HG03064 (cell line): Measurements from ENCODE around the gene CDK15.
"Not testable (repeated sequence)": the region's sequence is repeated elsewhere in the genome, so short reads cannot be mapped to it uniquely, and the experiment has no call there.

ENCODE experiments used
- ATAC-seq: cut with Tn5 transposase; IDR thresholded peaks from one replicate; pipeline ENCODE4 v1.9.1; 2021; ENCODE audit warnings: low read depth; ENCODE audit not compliant: unreplicated experiment

CDK15 gene

DNA sequence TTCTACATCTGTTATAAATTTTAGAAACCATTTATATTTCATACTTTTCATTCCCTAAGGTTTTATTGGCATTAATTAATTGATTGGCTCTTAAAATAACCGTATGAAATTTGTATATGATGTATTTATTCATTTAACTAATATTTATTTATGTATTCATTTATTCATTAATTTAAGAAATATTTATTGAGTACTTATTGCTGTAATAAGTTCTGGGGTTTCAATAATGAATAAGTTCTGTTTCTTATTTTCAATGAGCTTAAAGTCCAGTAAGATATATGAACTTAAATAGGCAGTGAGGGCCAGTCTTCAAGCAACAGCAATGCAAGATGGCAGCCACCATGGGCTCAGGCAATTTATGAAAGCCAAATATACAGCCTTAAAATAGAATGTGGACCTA lies 17.9 kb downstream of the CDK15 start:
- ATAC-seq = no peak

DNA sequence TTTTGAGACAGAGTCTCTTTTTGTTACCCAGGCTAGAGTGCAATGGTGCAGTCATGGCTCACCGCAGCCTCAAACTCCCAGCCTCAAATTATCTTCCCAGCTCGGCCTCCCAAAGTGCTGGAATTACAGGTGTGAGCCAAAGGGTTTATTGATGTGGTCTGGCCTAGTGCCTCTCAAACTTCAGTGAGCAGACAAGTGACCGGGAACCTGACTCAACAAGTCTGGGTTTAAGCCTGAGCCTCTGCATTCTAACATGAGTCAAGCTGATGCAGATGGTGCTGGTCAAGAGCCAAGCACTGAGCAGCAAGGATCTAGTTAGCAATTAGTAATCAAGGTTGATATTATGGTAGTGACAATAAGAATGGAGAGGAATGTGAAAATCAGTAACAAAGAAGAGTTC lies 21.3 kb downstream of the CDK15 start:
- ATAC-seq = no peak

DNA sequence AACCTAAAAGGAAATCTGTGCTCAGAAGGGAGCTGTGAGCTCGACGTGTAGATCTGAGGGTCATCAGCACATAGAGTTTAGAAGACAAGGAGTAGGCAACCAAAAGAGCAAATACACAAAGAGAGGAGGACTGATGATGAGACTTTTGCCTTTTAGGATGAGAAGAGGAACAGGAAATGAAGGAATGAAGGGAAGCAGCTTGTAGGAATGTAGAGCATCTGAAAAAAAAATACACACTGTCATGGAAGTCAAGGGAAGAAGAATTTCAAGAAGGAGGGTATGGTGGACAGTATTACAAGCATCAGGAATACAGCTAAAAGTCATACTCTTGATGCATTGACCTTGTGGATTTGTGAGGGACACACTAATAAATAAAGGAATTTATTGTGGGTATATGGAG lies 21.9 kb downstream of the CDK15 start:
- no peak for ATAC-seq

- ATAC-seq = no peak
These were observed 24.3 kb downstream of the CDK15 start for GRCh38 chr2:201830666-201831065.

DNA sequence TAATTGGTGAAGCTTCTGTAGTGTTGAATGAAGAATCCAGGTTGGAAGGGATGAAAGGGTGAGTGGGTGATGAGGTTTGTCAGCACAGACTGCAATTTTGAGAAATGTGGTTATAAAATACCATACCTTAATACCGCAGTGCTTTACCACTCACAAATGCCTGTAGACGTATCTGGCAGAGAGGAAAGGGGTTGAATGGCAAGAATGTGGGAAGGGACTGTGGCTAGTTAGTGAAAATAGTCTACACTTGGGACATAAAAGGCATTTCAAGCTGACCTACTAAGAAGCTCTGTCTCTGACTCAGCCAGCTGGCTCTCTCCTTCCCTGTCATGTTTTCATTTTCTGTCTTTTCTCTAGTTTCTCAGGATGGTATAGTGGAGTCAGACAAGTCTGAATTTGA lies 25.1 kb downstream of the CDK15 start:
- ATAC-seq = no peak

GRCh38 chr2:201833781-201834180 lies 27.4 kb downstream of the CDK15 start:
- ATAC-seq = no peak

GRCh38 chr2:201835066-201835465 lies 28.7 kb downstream of the CDK15 start:
- ATAC-seq = no peak

DNA sequence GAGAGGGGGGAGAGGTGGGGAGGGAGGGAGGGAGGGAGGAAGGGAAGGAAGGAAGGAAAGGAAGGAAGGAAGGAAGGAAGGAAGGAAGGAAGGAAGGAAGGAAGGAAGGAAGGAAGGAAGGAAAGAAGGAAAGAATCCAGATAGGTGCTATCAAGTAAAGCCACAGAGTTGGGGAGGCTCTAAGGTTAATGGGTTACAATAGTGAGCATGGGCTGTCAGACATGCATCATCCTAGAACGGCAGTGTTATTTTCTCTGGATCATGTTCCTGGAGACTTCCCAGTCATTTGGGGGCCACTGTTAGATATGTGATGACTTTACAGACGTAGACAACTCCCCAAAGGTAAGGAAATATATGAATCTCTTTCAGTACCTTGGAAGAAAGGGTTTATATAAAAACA lies 31.1 kb downstream of the CDK15 start:
- no peak for ATAC-seq

DNA sequence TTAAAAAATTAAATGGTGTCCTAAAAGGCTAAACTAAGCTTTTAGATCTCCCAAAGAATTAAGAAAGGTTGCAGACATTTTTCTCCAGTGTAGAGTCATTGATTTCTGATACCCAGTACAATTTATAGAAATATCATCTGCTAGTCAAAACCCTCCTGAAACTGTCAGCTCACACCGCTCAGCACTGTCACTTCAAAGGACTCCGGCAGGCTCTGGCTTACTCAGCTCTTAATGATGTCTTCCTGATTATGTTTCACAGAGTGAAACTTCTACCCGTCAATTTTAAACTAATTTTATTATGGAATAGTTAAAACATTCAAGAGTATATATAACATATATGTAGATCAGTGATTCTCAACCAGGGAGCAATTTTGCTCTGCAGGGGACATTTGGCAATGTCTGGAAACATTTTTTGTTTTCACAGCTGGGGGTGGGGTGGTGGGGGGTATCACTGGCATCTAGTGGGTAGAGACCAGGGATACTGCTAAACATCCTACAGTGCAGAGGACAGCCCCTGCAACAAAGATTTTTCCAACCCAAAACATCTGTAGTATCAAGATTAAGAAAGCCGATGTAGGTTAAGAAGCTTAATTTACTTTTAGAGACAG lies 31.6 kb downstream of the CDK15 start:
- no peak for ATAC-seq

DNA sequence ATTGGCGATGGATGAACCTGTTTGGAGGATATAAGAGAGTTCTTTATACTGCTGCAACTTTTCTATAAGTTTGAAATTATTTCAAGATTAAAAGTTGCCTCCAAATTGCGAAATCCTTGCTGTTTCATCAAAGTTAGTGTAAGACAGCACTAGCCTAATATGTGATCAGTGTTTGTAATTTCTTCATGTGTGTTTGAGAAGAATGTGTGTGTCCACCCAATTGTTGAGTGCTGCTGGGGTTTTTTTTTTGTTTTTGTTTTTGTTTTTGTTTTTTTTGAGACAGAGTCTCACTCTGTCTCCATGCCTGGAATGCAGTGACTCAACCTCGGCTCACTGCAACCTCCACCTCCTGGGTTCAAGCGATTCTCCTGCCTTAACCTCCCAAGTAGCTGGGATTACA lies 33.4 kb downstream of the CDK15 start:
- no peak for ATAC-seq

- ATAC-seq = no peak
These were observed 34.4 kb downstream of the CDK15 start for GRCh38 chr2:201840726-201841125.

GRCh38 chr2:201842131-201842860 lies 36.0 kb downstream of the CDK15 start:
- no peak for ATAC-seq

- ATAC-seq = not testable (repeated sequence)
These were observed 38.6 kb downstream of the CDK15 start for GRCh38 chr2:201844922-201845321.

GRCh38 chr2:201847481-201847880 lies 41.1 kb downstream of the CDK15 start:
- no peak for ATAC-seq

- no peak for ATAC-seq
These were observed 46.1 kb downstream of the CDK15 start for GRCh38 chr2:201852462-201852861.

- no peak for ATAC-seq
These were observed 46.6 kb downstream of the CDK15 start for GRCh38 chr2:201852878-201853415.

GRCh38 chr2:201854221-201854801 lies 48.0 kb downstream of the CDK15 start:
- no peak for ATAC-seq

GRCh38 chr2:201854841-201855240 lies 48.5 kb downstream of the CDK15 start:
- ATAC-seq = no peak

GRCh38 chr2:201855356-201855755 lies 49.0 kb downstream of the CDK15 start:
- no peak for ATAC-seq

- ATAC-seq = no peak
These were observed 51.0 kb downstream of the CDK15 start for GRCh38 chr2:201857326-201857725.

- no peak for ATAC-seq
These were observed 52.2 kb downstream of the CDK15 start for GRCh38 chr2:201858281-201859184.
